ENCODE results near the gene STAU1. TPM values are rescaled to one million over a fixed set of nuclear protein-coding genes. Genes with fewer than 3 reads are reported as not detected.
"Not testable (repeated sequence)": the region's sequence is repeated elsewhere in the genome, so short reads cannot be mapped to it uniquely, and the experiment has no call there.

Gene STAU1
- polyA plus RNA-seq, 1 experiment: 80.7 TPM

- no peak for DNase-seq (ENCODE audit: low read depth, low spot score)
- TF ChIP-seq CTCF (IDR thresholded peaks at IDR 0.05; ENCODE audit: low read depth, low read length): no peak
- Histone ChIP-seq H3K27me3 (ENCODE audit: control insufficient read depth, insufficient read depth, low read length) (no peaks in the 10 kb centered on the region), H3K9me3 (ENCODE audit: control insufficient read depth, insufficient read depth, low read length) (no peaks in the 10 kb centered on the region), H3K4me3 (ENCODE audit: low read depth, low read length) (no peak overlapping the region), H3K27ac (ENCODE audit: low read depth, low read length) (no peak overlapping the region)
- POLR2A ChIA-PET: no interaction called here
- CTCF ChIA-PET: no interaction called here
These were observed 91.9 kb downstream of the STAU1 start for GRCh38 chr20:49096203-49096730.

GRCh38 chr20:49091762-49092161 lies 96.4 kb downstream of the STAU1 start:
- no peaks in the 10 kb centered on the region for H3K9me3 ChIP-seq (ENCODE audit: control insufficient read depth, insufficient read depth, low read length)
- H3K4me3 ChIP-seq (ENCODE audit: low read depth, low read length): no peak overlapping the region
- POLR2A ChIA-PET: no interaction called here
- no peak for DNase-seq (ENCODE audit: low read depth, low spot score)
- H3K27me3 ChIP-seq (ENCODE audit: control insufficient read depth, insufficient read depth, low read length): no peaks in the 10 kb centered on the region
- CTCF ChIA-PET: no interaction called here
- TF ChIP-seq CTCF (IDR thresholded peaks at IDR 0.05; ENCODE audit: low read depth, low read length): no peak
- no peak overlapping the region for H3K27ac ChIP-seq (ENCODE audit: low read depth, low read length)

DNA sequence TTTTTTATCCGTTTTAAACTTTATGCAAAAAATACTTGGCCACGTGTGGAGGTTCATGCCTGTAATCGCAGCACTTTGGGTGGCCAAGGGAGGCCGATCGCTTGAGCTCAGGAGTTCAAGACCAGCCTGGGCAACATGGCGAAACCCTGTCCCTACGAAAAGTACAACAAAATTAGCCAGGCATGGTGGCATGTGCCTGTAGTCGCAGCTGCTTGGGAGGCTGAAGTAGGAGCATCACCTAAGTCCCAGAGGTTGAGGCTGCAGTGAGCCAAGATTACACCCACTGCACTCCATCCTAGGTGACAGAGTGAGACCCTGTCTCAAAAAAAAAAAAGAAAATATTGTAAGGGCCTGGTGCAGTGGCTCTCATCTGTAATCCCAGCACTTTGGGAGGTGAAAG lies 97.0 kb downstream of the STAU1 start:
- no peak for TF ChIP-seq CTCF (IDR thresholded peaks at IDR 0.05; ENCODE audit: low read depth, low read length)
- ChIA-PET CTCF (no interaction called here), POLR2A (no interaction called here)
- Histone ChIP-seq H3K9me3 (ENCODE audit: control insufficient read depth, insufficient read depth, low read length) (no peaks in the 10 kb centered on the region), H3K4me3 (ENCODE audit: low read depth, low read length) (no peak overlapping the region), H3K27me3 (ENCODE audit: control insufficient read depth, insufficient read depth, low read length) (no peaks in the 10 kb centered on the region), H3K27ac (ENCODE audit: low read depth, low read length) (no peak overlapping the region)
- DNase-seq (ENCODE audit: low read depth, low spot score): no peak

DNA sequence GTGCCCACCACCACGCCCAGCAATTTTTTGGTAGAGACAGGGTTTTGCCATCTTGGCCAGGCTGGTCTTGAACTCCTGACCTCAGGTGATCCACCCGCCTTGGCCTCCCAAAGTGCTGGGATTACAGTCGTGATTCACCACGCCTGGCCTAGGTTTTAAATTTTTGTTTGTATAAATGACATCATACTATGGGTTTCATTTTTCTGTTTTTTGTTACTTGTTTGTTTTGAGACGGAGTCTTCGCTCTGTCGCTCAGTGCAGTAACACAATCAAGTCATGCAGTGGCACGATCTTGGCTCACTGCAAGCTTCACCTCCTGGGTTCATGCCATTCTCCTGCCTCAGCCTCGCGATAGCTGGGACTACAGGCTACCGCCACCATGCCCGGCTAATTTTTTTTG lies 105.8 kb downstream of the STAU1 start:
- POLR2A ChIA-PET; DNase-seq (ENCODE audit: low read depth, low spot score); H3K27me3 ChIP-seq (ENCODE audit: control insufficient read depth, insufficient read depth, low read length); CTCF ChIA-PET; H3K27ac ChIP-seq (ENCODE audit: low read depth, low read length); H3K4me3 ChIP-seq (ENCODE audit: low read depth, low read length); H3K9me3 ChIP-seq (ENCODE audit: control insufficient read depth, insufficient read depth, low read length): not testable (repeated sequence)

GRCh38 chr20:49078310-49078709 lies 109.8 kb downstream of the STAU1 start:
- ChIA-PET CTCF (no interaction called here), POLR2A (interaction anchor here (0.5 to 0.6 kb wide), 2 partner anchors 28 to 169 kb away, joined by 3 to 4 read pairs; no protein-coding TSS in a partner anchor)
- no peak for DNase-seq (ENCODE audit: low read depth, low spot score)
- Histone ChIP-seq H3K27me3 (ENCODE audit: control insufficient read depth, insufficient read depth, low read length) (no peaks in the 10 kb centered on the region), H3K27ac (ENCODE audit: low read depth, low read length) (no peak overlapping the region), H3K9me3 (ENCODE audit: control insufficient read depth, insufficient read depth, low read length) (no peaks in the 10 kb centered on the region), H3K4me3 (ENCODE audit: low read depth, low read length) (no peak overlapping the region)
- TF ChIP-seq CTCF (IDR thresholded peaks at IDR 0.05; ENCODE audit: low read depth, low read length): no peak

DNA sequence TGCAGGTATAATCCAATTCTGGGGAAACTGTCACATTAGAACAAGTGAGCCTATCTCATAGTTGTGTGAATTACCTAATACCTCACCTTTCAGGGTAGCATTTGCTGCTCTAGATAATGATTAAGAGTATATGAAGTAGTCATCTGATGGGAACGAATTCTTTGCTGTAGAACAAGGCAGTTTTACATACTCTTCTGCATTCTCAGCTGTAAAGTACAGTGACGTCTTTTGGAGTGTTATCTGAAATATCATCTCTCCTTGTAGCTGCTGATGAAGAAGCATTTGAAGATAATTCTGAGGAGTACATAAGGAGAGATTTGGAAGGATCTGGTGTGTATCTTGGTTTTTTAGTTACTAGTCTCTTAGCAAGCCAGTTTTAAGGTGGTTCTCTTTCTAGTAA lies 113.6 kb downstream of the STAU1 start:
- Histone ChIP-seq H3K4me3 (ENCODE audit: low read depth, low read length) (no peak overlapping the region), H3K27ac (ENCODE audit: low read depth, low read length) (no peak overlapping the region), H3K9me3 (ENCODE audit: control insufficient read depth, insufficient read depth, low read length) (no peaks in the 10 kb centered on the region), H3K27me3 (ENCODE audit: control insufficient read depth, insufficient read depth, low read length) (no peaks in the 10 kb centered on the region)
- ChIA-PET CTCF (no interaction called here), POLR2A (no interaction called here)
- no peak for TF ChIP-seq CTCF (IDR thresholded peaks at IDR 0.05; ENCODE audit: low read depth, low read length)
- DNase-seq (ENCODE audit: low read depth, low spot score): no peak

All from AG04450 (cell line).